HT1080 (cell line): Measurements from ENCODE around the gene FUT9. TPM values are rescaled to one million over a fixed set of nuclear protein-coding genes. Genes with fewer than 3 reads are reported as not detected.
A peak's percentile ranks its signal among the peaks of the same experiment; 100 is the strongest.
"Not testable (repeated sequence)": the region's sequence is repeated elsewhere in the genome, so short reads cannot be mapped to it uniquely, and the experiment has no call there.

ENCODE experiments used
- DNase-seq: peaks from one replicate; pipeline ENCODE4 v3.0.0-alpha.2; 2015; ENCODE audit warnings: low read depth
- total RNA-seq: library from RNA; depleted of rRNA; stranded (reverse); fragments of >200 nt; shearing (Covaris generic); gene quantifications from 2 replicates; pipeline ENCODE4 v1.2.3, GENCODE V29; 2014

FUT9 gene
- total RNA-seq, 1 experiment from 2014 or later, result 0.82 TPM

DNA sequence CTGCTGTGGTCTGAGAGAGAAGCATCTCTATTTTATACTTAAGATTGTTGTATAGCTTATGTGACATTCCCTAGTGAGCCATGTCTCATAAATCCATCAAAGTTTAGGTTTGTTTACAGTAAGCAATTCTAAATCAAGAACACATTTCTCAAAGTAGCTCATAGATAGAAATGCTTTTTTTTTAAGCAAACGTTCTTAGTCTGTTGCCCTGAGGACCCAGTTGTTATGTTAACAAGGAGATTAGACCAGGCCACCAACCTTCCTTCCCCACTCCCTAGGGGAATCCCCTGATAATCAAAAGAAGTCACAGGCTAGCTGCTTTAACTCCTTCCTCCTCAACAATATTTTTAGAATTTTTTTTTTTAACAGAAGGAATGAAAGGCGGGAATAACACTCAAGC lies 169.0 kb downstream of the FUT9 start:
- no peak for DNase-seq

GRCh38 chr6:96186094-96186493 lies 170.3 kb downstream of the FUT9 start:
- no peak for DNase-seq

- no peak for DNase-seq
These were observed 170.9 kb downstream of the FUT9 start for GRCh38 chr6:96186516-96187195.

DNA sequence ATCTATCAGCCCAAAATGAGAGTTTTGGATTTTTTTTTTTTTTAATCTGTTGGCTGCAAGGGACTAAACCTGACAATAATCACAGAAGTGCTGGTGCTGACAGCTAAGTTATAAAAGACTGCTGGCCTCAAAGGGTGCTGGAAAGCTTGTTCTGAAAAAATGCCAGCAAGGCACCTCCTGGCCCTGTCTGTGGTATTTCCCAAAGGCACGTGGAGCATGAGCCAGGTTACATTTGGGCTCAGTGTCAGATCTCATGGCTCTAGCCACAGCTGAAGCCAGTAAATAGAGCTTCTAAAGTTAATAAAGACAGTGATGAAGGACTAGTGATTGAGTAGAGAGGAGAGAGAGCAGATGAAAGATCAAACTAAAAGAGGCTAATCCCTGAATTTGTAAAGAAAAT lies 178.9 kb downstream of the FUT9 start:
- DNase-seq, result no peak

DNA sequence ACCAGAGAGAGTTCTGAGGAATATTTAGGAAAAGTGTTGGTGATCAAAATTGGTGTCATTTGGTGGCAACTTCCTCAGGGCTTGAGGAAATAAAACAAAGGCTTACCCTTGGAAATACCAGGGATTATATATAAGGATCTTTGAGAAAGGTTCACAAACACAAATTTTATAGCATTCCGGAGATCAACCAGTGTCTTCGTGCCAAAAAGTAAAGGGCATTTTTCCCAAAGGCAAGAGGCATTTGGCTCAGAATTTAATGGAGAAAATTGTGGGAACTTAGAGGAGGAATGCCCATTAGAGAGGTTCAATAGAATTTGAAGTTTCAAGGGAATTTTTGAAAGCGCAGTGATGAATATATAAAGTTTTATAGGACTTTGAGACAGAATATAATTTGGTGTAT lies 179.5 kb downstream of the FUT9 start:
- DNase-seq, result no peak

DNA sequence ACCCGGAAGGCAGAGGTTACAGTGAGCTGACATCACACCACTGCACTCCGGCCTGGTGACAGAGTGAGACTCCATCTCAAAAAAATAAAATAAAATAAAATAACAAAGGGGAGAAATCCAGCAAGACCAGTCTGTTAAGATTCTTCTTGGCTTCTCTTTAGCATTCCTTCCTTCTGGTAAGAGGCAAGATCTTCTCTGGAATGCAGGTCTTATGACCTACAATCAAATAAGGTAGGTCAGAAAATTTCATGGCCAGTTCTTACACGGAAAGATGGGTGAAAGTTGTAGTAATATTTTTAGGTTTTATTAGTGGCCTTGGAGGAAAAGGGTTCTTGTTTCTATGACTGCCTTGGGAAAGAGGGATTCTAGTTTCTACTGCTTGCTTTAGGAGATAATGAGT lies 180.9 kb downstream of the FUT9 start:
- no peak for DNase-seq

- no peak for DNase-seq
These were observed 181.5 kb downstream of the FUT9 start for GRCh38 chr6:96197241-96197640.

- DNase-seq, result no peak
These were observed 186.8 kb downstream of the FUT9 start for GRCh38 chr6:96202571-96202970.

DNA sequence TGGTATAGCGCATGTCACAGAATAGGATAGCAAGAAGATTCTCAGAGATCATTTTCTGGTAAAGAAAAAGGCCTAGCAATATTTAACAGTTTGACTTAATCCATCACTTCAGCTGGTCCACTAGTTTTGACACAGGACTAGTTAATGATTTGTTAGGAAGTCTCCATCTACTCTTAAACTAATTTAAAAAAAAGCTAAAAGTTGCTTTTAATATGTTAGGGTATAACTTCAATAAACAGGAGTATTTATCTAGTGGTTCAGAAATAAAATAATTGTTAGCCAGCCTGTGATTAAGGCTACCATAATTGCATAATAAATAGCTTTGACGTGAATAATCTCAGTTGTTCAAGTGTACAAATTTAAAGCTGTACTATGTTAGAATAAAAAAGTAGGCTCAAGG lies 195.6 kb downstream of the FUT9 start:
- no peak for DNase-seq

DNA sequence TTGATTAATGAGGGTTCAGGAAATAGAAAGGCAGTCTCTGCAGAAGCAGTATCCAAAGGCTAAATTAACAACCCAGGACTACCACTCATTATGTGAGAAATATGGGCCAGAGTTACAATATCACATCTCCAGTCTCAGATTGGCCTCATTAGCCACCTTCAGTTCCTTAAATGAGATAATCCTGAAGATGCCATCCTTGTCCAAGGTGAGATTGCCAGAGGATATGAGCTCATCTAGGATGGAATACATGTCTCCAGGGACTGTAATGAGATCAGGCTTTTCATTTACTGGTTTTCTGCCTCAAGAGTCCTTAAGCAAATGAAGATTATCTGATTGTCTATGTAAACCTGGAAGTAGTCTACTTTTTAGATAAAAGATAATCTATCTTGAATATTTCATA lies 196.3 kb downstream of the FUT9 start:
- no peak for DNase-seq

DNA sequence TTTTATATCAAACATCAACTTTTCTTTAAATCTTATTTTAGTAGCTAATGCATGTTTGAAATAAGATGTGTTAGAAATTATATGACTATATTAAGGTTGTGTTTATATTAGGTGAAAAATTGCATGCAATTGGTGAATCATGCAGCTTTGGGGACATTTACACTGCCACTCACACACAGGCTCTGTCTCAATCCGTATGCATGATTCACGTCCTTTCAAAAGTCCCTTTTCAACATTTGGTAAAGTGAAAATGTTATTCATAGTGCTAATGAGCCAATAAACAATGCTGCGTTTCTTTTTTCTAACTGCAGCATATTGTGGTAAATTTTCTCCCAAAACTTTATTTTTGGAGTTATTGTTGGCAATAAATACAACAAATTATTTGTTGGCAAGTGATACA lies 198.0 kb downstream of the FUT9 start:
- DNase-seq, result no peak

DNA sequence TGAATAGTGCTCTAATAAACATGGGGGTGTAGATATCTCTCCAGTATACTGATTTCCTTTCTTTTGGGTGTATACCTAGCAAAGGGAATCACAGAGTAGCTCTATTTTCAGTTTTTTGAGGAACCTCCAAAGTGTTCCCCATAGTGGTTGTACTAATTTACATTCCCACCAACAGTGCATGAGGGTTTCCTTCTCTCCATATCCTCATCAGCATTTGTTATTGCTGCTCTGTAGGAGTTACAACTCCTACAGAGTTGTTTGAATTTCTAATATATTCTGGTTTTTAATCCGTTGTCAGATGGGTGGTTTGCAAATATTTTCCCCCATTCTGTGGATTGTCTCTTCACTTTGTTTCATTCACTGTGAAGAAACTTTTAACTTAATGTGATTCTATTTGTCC lies 207.9 kb downstream of the FUT9 start:
- DNase-seq, result no peak

- DNase-seq, result peak; percentile 2
These were observed 211.4 kb downstream of the FUT9 start for GRCh38 chr6:96227135-96227534.

GRCh38 chr6:96234444-96234843 lies 218.7 kb downstream of the FUT9 start:
- peak; percentile 5 for DNase-seq

DNA sequence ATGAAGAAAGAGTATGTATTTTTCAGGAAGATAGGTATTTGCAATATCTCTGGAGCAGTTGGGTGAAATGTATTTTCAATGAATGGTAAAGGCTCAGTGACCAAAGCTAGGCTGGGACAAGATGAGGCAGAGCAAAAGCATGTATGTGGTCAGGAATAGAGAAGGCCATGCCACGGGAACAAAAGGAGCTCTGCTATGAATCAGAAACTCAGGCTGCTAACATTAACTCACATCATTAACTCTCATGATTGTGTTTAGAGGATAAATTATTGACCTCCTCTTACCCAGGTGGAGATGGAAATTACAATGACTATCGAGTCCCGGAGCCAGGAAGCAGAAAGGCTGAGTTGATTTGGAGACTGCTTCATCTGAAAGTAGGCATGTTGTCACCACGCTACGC lies 220.2 kb downstream of the FUT9 start:
- peak; percentile 74 for DNase-seq

DNA sequence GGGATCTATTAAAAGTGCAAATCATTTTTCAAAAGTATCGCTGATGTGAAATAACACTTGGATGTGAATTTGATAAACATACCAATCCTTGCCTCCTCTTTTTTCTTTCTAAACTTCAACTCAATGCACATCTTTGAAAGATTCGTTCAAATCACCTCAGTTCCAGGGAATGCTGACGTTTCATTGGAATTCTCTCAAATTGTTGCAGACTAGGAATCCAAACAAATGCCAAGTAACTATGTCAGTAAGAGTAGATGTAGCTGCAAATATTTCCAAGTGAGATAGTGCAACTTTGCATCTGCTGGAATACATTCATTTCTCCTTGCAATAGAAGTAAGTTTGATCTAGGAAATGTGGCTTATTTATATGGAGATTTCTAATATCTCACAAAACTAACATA lies 220.7 kb downstream of the FUT9 start:
- DNase-seq, result no peak

- no peak for DNase-seq
These were observed 222.0 kb downstream of the FUT9 start for GRCh38 chr6:96237638-96238347.

DNA sequence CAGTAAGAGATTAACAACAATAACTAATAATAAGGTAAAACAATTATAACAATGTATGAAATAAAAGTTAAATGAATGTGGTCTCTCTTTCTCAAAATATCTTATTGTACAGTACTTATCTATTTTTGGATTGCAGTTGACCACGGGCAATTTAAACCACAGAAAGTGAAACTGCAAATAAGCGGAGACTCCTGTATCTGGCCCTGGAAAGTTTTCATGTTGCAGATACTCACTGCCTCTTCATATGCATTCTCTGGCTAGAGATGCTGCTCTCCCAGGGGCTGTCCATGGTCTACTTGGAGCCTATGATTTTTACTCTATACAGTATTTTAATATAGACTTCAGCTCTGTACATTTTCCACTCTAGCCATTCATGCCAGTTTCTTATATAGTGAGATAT lies 230.8 kb downstream of the FUT9 start:
- DNase-seq, result peak; percentile 9

- DNase-seq, result no peak
These were observed 234.0 kb downstream of the FUT9 start for GRCh38 chr6:96249755-96250154.

GRCh38 chr6:96257751-96258150 lies 242.0 kb downstream of the FUT9 start:
- no peak for DNase-seq

DNA sequence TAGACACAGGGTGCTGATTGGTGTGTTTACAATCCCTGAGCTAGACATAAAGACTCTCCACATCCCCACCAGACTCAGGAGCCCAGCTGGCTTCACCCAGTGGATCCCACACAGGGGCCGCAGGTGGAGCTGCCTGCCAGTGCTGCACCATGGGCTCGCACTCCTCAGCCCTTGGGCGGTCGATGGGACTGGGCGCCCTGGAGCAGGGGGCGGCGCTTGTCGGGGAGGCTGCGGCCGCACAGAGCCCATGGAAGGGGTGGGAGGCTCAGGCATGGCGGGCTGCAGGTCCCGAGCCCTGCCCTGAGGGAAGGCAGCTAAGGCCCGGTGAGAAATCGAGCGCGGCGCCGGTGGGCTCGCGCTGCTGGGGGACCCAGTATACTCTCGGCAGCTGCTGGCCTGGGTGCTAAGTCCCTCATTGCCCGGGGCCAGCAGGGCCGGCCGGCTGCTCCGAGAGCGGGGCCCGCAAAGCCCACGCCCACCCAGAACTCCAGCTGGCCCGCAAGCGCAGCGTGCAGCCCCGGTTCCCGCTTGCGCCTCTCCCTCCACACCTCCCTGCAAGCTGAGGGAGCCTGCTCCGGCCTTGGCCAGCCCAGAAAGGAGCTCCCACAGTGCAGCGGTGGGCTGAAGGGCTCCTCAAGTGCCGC lies 245.1 kb downstream of the FUT9 start:
- DNase-seq, result not testable (repeated sequence)
